Common myeloid progenitor, CD34-positive (primary cell): ENCODE measurements around the gene BRIP1.

Experiments
- CTCF ChIA-PET: fragments of 350-600 bp; sonication (Branson Sonifier 250); formaldehyde crosslinking; loops from one replicate; lab custom pipeline; 2021; ENCODE audit warnings: antibody characterized with exemption; lab: Charles Lee
- POLR2A ChIA-PET: fragments of 350-600 bp; sonication (Branson Sonifier 250); formaldehyde crosslinking; loops from one replicate; lab custom pipeline; 2021; ENCODE audit warnings: antibody characterized with exemption; lab: Charles Lee
- DNase-seq, 3 donors: peaks; one replicate each; pipeline versions ENCODE4 v3.0.0 to v3.0.0-alpha.2; 2013
- H3K27ac ChIP-seq, 2 experiments: 1 replicate in 1 of 2; 2 replicates in 1 of 2; pipeline ENCODE4 v1.7.0; 2013; ENCODE audit warnings: inconsistent platforms in 2 of 2, low read length in 2 of 2, mild to moderate bottlenecking in 2 of 2, low read depth in 1 of 2, moderate library complexity in 1 of 2; ENCODE audit not compliant: severe bottlenecking in 2 of 2, insufficient read depth in 1 of 2, poor library complexity in 1 of 2
- H3K27me3 ChIP-seq, 5 experiments: replicated peaks in 2 of 5; 1 replicate in 3 of 5; 2 replicates in 2 of 5; pipeline versions ENCODE4 v1.6.1 to v1.7.0; 2013; ENCODE audit warnings: low read length in 4 of 5, mild to moderate bottlenecking in 2 of 5, moderate library complexity in 2 of 5, inconsistent platforms in 1 of 5; ENCODE audit not compliant: insufficient read depth in 5 of 5, control insufficient read depth in 4 of 5
- H3K36me3 ChIP-seq, 4 experiments: 1 replicate in 2 of 4; 2 replicates in 2 of 4; pipeline versions ENCODE4 v1.6.1 to v1.7.0; 2013; ENCODE audit warnings: low read length in 3 of 4, control low read depth in 1 of 4, mild to moderate bottlenecking in 1 of 4; ENCODE audit not compliant: control insufficient read depth in 4 of 4, insufficient read depth in 4 of 4
- H3K4me1 ChIP-seq, 4 experiments: 1 replicate in 3 of 4; 2 replicates in 1 of 4; pipeline versions ENCODE4 v1.6.1 to v1.7.1; 2013; ENCODE audit warnings: low read length in 3 of 4, mild to moderate bottlenecking in 3 of 4, control low read depth in 1 of 4, inconsistent platforms in 1 of 4, moderate library complexity in 1 of 4; ENCODE audit not compliant: control insufficient read depth in 4 of 4, insufficient read depth in 4 of 4; ENCODE audit errors: control extremely low read depth in 1 of 4
- H3K4me3 ChIP-seq, 7 experiments: 1 replicate in 4 of 7; 2 replicates in 3 of 7; pipeline versions ENCODE4 v1.5.1 to v1.7.0; 2013; ENCODE audit warnings: mild to moderate bottlenecking in 7 of 7, low read length in 6 of 7, moderate library complexity in 6 of 7, inconsistent platforms in 2 of 7, low read depth in 2 of 7, control low read depth in 1 of 7; ENCODE audit not compliant: insufficient read depth in 4 of 7, control insufficient read depth in 1 of 7; ENCODE audit errors: extremely low read depth in 1 of 7
- H3K9me3 ChIP-seq, 5 experiments: 1 replicate in 4 of 5; 2 replicates in 1 of 5; pipeline versions ENCODE4 v1.6.1 to v1.7.1; 2013; ENCODE audit warnings: low read length in 4 of 5, mild to moderate bottlenecking in 2 of 5, inconsistent platforms in 1 of 5, low read depth in 1 of 5, moderate library complexity in 1 of 5; ENCODE audit not compliant: control insufficient read depth in 4 of 5, insufficient read depth in 2 of 5; ENCODE audit errors: control extremely low read depth in 1 of 5
- WGBS: methylation state at CpG from one replicate; pipeline ENCODE4 v1.1.5; 2013; ENCODE audit not compliant: insufficient coverage; 5-methylcytosine and 5-hydroxymethylcytosine counted together

BRIP1 gene

DNA sequence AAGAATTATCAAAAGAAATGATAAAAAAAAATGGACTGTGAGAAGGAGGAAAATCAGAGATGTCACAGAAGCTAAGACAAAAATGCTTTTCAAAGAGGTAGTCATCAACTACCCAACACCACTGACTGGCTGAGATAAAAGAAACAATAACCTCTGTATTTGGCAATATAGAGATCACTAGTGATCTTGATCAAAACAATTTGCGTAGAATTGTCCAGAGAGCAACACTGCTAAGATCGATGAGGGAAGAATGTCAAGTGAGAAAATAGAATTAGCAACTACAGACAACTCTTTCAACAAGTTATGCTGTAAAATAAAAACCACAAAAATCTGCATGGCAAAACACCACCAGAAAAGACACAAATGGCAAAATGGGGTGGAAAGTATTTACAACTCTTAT is 66.0 kb downstream of the BRIP1 start:
- POLR2A ChIA-PET = no interaction called here
- peaks cover 11 to 21% (median 15%) of the 10 kb centered on the region in 4 experiments for H3K36me3 ChIP-seq
- H3K27me3 ChIP-seq = no peaks in the 10 kb centered on the region
- DNase-seq = no peak
- no peak overlapping the region for H3K4me3 ChIP-seq
- no peaks in the 10 kb centered on the region for H3K4me1 ChIP-seq
- CTCF ChIA-PET = no interaction called here
- H3K27ac ChIP-seq = no peak overlapping the region
- H3K9me3 ChIP-seq = no peaks in the 10 kb centered on the region
- no CpG with 5 or more reads among the region's 2 CpGs for WGBS

DNA sequence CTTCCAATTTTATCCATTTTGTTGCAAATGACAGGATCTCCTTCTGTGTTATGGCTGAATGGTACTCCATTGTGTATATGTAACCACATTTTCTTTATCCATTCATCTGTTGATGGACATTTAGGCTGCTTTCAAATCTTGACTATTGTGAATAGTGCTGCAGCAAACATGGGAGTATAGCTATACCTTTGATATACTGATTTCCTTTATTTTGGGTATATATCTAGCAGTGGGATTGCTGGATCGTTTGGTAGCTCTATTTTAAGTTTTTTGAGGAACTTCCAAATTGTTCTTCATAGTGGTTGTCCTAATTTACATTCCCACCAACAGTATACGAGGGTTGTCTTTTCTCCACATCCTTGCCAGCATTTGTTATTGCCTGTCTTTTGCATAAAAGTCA is 67.8 kb downstream of the BRIP1 start:
- ChIA-PET POLR2A (no interaction called here), CTCF (interaction anchor here (0.6 kb wide), 1 partner anchor 348 kb away, joined by 3 read pairs; no protein-coding TSS in a partner anchor)
- no peaks in the 10 kb centered on the region for H3K9me3 ChIP-seq
- no peak overlapping the region for H3K4me3 ChIP-seq
- H3K36me3 ChIP-seq = peaks cover 11 to 27% (median 16%) of the 10 kb centered on the region in 4 experiments
- no peaks in the 10 kb centered on the region for H3K4me1 ChIP-seq
- DNase-seq = no peak
- no peaks in the 10 kb centered on the region for H3K27me3 ChIP-seq
- no CpG with 5 or more reads among the region's 2 CpGs for WGBS
- no peak overlapping the region for H3K27ac ChIP-seq

DNA sequence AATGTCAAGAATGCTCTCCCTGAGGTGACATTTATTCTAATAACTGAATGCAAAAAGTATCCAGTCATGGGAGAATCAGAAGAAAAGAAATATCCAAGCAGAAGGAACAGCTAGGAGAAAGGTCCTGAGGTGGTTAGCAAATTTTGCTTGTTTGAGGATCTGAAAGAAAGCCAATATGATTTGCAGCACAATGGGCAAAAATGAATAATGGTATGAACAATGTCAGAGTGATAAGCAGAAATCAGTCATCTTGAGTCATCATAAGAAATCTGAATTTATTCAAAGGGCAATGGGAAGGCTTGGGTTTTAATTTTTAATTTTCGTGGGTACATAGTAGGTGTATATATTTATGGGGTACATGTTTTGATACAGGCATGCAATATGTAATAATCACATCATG is 68.5 kb downstream of the BRIP1 start:
- no peak overlapping the region for H3K4me3 ChIP-seq
- H3K36me3 ChIP-seq = peaks cover 11 to 27% (median 17%) of the 10 kb centered on the region in 4 experiments
- DNase-seq = no peak
- no peaks in the 10 kb centered on the region for H3K27me3 ChIP-seq
- no peaks in the 10 kb centered on the region for H3K4me1 ChIP-seq
- ChIA-PET POLR2A (no interaction called here), CTCF (no interaction called here)
- no peaks in the 10 kb centered on the region for H3K9me3 ChIP-seq
- WGBS = no CpG with 5 or more reads among the region's 1 CpG
- H3K27ac ChIP-seq = no peak overlapping the region

DNA sequence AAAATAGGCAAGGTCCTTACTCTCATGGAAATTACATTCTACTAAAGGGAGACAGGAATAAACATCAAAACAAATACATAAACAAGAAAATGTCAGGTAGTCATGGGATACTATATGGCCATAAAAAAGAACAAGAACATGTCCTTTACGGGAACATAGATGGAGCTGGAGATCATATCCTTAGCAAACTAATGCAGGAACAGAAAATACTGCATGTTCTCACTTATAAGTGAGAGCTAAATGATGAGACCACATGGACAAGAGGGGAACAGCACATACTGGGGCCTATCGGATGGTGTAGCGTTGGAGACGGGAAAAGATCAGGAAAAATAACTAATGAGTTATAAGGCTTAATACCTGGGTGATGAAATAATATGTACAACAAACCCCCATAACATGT is 69.1 kb downstream of the BRIP1 start:
- ChIA-PET CTCF (no interaction called here), POLR2A (no interaction called here)
- Histone ChIP-seq H3K4me1 (no peaks in the 10 kb centered on the region), H3K27me3 (no peaks in the 10 kb centered on the region), H3K9me3 (no peaks in the 10 kb centered on the region), H3K36me3 (peaks cover 11 to 27% (median 17%) of the 10 kb centered on the region in 4 experiments), H3K4me3 (no peak overlapping the region), H3K27ac (no peak overlapping the region)
- no peak for DNase-seq
- WGBS = 100% methylated on average over 1 of the region's 4 CpGs

DNA sequence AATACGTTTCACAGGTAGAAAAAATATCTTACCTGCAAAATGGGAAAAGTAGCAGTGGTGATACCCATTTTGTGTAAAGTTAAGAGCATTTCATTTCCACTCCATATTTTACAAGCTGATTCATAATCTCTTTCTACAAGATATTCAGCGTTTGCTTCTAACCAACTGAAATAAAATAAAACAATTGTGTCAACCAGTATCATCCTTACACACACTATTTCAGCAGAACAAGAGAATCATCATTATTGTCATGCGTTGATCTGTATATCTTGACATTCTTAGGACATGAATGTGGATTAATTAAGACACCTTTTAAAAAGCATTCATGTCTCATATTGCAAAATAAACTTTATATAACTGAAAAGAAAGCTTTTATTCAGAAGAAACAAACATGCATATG is 69.8 kb downstream of the BRIP1 start:
- H3K9me3 ChIP-seq = no peaks in the 10 kb centered on the region
- H3K4me1 ChIP-seq = no peaks in the 10 kb centered on the region
- H3K27ac ChIP-seq = no peak overlapping the region
- POLR2A ChIA-PET = no interaction called here
- peaks cover 11 to 22% (median 17%) of the 10 kb centered on the region in 4 experiments for H3K36me3 ChIP-seq
- H3K4me3 ChIP-seq = no peak overlapping the region
- DNase-seq = no peak
- no peaks in the 10 kb centered on the region for H3K27me3 ChIP-seq
- CTCF ChIA-PET = interaction anchor here (0.9 kb wide), 1 partner anchor 158 kb away, joined by 3 read pairs; no protein-coding TSS in a partner anchor
- no CpG with 5 or more reads among the region's 3 CpGs for WGBS

DNA sequence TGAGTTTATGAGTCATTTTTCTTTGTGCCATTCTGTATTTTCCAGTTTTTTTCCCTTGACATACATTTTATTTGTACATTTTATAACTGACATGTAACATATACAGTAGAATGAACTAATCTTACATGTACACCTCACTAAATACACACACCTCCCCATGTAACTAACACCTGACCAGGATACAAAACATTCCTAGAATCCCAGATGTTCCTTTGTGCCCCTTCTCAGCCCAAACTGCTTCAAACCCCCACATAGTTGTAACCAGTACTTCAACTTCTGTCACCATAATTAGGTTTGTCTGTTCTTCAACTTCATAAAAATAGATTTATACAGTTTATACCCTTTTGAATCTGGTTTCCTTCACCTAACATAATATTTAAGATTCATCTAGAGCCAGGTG is 73.5 kb downstream of the BRIP1 start:
- ChIA-PET POLR2A (no interaction called here), CTCF (no interaction called here)
- Histone ChIP-seq H3K27me3 (no peaks in the 10 kb centered on the region), H3K27ac (no peak overlapping the region), H3K4me3 (no peak overlapping the region), H3K9me3 (no peaks in the 10 kb centered on the region), H3K36me3 (peaks cover 3 to 18% (median 6%) of the 10 kb centered on the region in 4 experiments), H3K4me1 (no peaks in the 10 kb centered on the region)
- no peak for DNase-seq

DNA sequence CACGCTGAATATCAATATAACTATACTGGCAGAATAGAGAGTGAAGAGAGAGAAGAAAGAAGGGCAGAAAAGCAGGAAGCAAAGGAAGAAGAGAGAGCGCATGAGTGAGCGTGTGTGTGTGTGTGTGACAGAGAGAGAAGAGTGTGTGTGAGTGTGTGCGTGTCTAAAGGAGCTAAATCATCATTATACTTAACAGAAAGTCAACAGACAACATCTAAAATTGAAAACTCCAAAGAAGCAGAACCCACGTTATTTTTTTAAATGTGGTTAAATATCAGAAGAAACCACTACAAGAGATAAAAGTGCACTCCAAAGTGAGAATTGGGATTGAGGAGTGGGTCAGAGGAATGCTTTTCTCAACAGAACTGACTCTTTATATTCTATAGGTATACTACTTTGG is 77.2 kb downstream of the BRIP1 start:
- Histone ChIP-seq H3K27ac (no peak overlapping the region), H3K9me3 (no peaks in the 10 kb centered on the region), H3K4me1 (no peaks in the 10 kb centered on the region), H3K4me3 (no peak overlapping the region), H3K27me3 (no peaks in the 10 kb centered on the region), H3K36me3 (peaks cover 0 to 4% (median under 1%) of the 10 kb centered on the region in 4 experiments)
- WGBS = no CpG with 5 or more reads among the region's 5 CpGs
- POLR2A ChIA-PET = no interaction called here
- DNase-seq = peak in 2 of 3 donors; percentile 36 to 49
- CTCF ChIA-PET = no interaction called here
